HG03575 (cell line): ENCODE data around the gene CD244.
"Not testable (repeated sequence)": the region's sequence is repeated elsewhere in the genome, so short reads cannot be mapped to it uniquely, and the experiment has no call there.

Experiments
- ATAC-seq: cut with Tn5 transposase; IDR thresholded peaks from one replicate; pipeline ENCODE4 v1.9.1; 2021; ENCODE audit not compliant: unreplicated experiment, insufficient number of reproducible peaks, low FRiP score; ENCODE audit errors: extremely low read depth

The CD244 gene

GRCh38 chr1:160862203-160863060 is at the start of gene CD244:
TSS of gene CD244 (minus strand) at chr1:160862887. CDS start at chr1:160862677, 210 bp downstream.
- ATAC-seq: no peak

DNA sequence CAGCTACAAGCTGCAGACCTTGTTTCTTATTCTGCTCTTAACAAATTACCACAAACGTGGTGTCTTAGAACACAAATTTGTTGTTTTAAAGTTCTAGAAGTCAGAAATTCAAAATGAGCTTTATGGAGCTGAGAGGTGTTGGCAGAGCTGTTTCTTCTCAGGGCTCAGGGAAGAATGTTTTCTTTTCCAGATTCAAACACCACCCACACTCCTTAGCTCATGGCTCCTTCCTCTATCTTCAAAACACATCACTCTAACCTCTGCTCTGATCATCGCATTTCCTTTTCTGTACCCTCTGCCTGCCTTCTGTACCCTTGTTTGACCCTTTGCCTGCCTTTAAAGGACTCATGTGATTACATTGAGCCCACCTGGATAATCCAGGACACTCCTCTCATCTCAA is 49.2 kb upstream of the CD244 start:
- no peak for ATAC-seq

DNA sequence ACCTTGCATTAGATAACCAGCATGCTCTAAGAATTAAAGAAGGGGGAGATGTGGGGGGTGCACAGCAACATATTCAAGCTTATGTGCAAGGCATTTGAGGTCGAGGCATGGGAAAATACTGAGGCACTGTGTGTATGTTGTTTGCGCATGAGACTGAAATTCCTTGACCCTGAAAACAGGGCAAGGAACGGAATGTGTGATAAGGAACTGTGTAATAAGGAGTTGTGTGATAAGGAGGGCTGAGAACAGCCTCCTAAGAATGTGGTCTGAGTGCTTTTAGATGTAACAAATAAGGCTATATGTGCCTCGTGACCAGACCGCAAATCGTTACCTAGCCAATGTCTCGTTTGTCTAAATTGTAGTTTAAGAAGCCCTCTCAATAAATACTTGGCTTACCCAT is 48.8 kb upstream of the CD244 start:
- ATAC-seq: no peak

- no peak for ATAC-seq
Measured at GRCh38 chr1:160910170-160910750, 47.6 kb upstream of the CD244 start.

GRCh38 chr1:160907976-160908375 is 45.3 kb upstream of the CD244 start:
- no peak for ATAC-seq

- ATAC-seq: no peak
Measured at GRCh38 chr1:160905617-160905989, 42.9 kb upstream of the CD244 start.

- ATAC-seq: no peak
Measured at GRCh38 chr1:160904783-160905616, 42.3 kb upstream of the CD244 start.

DNA sequence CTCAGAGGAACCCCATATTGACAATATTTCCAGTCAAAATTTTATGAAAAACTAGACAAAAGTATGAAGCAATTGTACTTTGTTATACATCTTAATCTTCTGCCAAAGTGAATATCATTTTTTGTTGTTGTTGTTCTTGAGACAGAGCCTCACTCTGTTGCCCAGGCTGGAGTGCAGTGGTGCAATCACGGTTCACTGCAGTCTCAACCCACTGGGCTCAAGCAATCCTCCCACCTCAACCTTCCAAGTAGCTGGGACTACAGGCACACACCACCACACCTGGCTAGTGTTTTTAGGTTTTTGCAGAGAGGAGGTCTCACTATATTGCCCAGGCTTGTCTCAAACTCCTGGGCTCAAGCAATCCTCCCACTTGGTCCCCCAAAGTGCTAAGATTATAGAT is 39.6 kb upstream of the CD244 start:
- ATAC-seq: not testable (repeated sequence)

DNA sequence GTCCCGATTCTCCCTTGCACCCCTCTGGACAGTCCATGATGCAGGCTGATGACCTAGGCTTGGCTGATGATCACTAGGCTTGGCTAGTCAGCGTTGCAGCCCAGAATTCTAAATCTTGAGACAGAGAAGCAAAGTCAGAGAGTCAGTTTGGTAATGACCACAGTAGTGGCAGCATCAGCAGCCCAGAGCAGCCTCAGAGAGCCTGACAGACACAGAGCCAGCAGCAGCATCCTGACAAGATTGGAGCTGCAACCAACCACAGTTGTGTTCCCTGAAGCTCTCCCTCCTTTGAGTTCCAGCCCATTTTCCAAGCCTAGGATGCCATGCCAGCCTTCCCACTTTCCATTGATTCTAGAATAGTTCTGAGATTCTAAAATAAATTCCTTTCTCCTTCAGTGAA is 39.1 kb upstream of the CD244 start:
- no peak for ATAC-seq

DNA sequence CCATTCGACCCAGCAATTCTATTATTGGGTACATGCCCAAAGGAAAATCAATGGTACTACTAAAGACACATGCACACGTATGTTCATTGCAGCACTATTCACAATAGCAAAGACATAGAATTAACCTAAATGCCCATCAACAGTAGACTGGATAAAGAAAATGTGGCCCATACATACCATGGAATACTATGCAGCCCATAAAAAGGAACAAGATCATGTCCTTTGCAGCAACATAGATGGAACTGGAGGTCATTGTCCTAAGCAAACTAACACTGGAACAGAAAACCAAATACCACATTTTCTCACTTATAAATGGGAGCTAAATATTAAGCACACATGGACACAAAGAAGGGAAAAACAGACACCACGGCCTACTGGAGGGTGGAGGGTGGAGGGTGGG is 38.0 kb upstream of the CD244 start:
- not testable (repeated sequence) for ATAC-seq

GRCh38 chr1:160894368-160895135 is 31.9 kb upstream of the CD244 start:
- ATAC-seq: not testable (repeated sequence)

DNA sequence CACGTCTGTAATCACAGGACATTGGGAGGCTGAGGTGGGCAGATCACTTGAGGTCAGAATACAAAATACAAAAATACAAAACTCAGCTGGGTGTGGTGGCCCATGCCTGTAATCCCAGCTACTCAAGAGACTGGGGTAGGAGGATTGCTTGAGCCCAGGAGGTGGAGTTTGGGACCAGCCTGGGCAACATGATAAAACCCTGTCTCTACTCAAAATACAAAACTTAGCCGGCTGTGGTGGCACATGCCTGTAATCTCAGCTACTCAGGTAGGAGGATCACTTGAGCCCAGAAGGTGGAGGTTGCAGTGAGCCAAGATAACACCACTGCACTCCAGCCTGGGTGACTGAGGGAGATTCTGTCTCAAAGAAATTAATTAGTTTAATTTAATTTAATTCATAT is 28.8 kb upstream of the CD244 start:
- no peak for ATAC-seq

- ATAC-seq: no peak
Measured at GRCh38 chr1:160888926-160889325, 26.2 kb upstream of the CD244 start.

- no peak for ATAC-seq
Measured at GRCh38 chr1:160887071-160887470, 24.4 kb upstream of the CD244 start.

DNA sequence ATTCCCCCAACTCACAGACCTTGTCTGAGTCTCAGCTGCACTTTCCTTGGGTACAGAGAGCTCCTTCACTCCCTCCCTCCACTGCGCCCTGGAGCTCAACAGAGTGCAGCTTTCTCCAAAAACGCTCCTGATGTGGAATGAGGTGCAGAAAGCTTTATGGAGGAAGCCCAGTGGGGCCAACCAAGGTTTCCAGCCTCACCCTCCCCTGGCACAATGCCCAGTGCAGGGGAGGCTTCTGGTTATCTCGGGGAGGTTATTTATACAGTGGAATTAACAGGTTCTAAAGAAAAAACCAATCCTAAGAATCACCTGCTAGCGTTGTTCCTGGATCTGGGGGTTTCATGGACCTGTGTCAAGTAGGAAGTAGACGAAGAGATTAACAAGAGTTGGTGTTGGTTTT is 22.4 kb upstream of the CD244 start, which contains the start of gene ITLN1:
Gene ITLN1 (minus strand): TSS at position 139 of the 400 bp plus-strand sequence. CDS start 303 bp downstream, outside the sequence.
- ATAC-seq: no peak

GRCh38 chr1:160884579-160884978 is 21.9 kb upstream of the CD244 start:
- ATAC-seq: no peak

DNA sequence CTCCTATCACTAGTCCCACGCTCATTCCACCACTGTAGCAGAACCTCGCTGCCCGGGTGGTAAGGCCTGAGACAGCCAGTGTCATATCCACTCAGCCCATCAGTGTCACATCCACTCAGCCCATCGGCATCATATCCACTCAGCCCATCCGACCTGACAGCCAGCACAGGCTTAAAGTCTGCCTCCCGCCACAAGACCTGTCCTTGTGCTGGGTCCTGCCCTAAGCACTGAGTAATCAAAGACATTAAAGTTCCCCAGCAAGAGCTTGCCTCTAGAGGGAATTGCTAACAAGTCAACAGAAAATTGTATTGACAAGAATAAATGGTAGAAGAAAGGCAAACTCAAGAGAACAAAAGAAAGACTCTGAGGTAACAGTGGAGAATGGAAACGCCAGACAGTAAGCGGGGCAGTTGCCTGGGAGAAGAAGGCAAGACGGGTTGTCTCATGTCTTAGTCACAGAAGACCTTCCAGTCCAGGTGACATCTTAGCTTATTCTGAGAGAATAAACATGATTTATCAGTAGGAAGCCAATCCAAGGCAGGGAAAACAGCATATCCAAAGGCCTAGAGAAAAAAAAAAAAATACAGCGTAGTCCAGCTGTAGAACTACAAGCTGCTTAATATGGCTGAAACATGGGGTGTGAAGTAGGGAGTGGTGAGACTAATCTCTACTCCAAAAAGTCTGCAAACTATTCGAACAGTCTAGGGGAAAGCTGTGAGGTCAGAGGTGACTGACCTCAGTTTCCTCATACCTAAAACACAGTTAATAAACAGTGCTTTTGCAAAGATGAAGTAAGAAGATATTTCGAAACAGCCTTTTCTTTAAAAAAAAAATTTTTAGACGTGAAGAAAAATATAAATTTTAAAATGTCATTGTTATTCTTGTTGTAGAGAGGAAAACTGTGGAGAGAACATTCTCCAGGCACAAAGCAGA is 21.2 kb upstream of the CD244 start:
- no peak for ATAC-seq

- no peak for ATAC-seq
Measured at GRCh38 chr1:160882582-160882981, 19.9 kb upstream of the CD244 start.
